Stimulated activated CD8-positive, alpha-beta memory T cell treated with anti-CD3 and anti-CD28 coated beads, Interleukin-15, amount 100 ng/mL, for 48 hours (primary cell): ENCODE data around the gene MRPS12.

ENCODE experiments used
- DNase-seq, 2 donors: peaks; one replicate each; pipeline ENCODE4 v3.0.0-alpha.2; 2020; ENCODE audit warnings: low read depth in 2 of 2

Gene MRPS12

GRCh38 chr19:38975214-38975860, 44.6 kb downstream of the MRPS12 start, which contains the start of gene FBXO17:
TSS of gene FBXO17 (minus strand) at chr19:38975742. CDS start at chr19:38950319, 25,423 bp downstream.
- no peak for DNase-seq

- no peak for DNase-seq
Measured at GRCh38 chr19:38975861-38976271, 45.1 kb downstream of the MRPS12 start.

- peak; percentile 65 to 76 for DNase-seq
Measured at GRCh38 chr19:38977445-38978325, 46.9 kb downstream of the MRPS12 start.

- DNase-seq: no peak
Measured at GRCh38 chr19:38978326-38978689, 47.6 kb downstream of the MRPS12 start.

- no peak for DNase-seq
Measured at GRCh38 chr19:38979812-38980211, 49.1 kb downstream of the MRPS12 start.

- DNase-seq: no peak
Measured at GRCh38 chr19:38980583-38981374, 50.0 kb downstream of the MRPS12 start.
